Loucy (cell line): ENCODE data around the gene SSTR3.

Experiments used
- H2AFZ ChIP-seq: fragments of 200-600 bp; sonication (generic); 2 replicates; pipeline ENCODE4 v1.6.0; 2016; ENCODE audit warnings: antibody characterized with exemption, mild to moderate bottlenecking, low read length, moderate library complexity
- H3F3A ChIP-seq: fragments of 200-600 bp; 2 replicates; pipeline ENCODE4 v1.6.0; 2016; ENCODE audit warnings: antibody characterized with exemption, low read depth, mild to moderate bottlenecking
- H3K27me3 ChIP-seq: fragments of 200-600 bp; sonication (generic); 2 replicates; pipeline ENCODE4 v1.6.1; 2014; ENCODE audit warnings: low read length, mild to moderate bottlenecking; ENCODE audit not compliant: insufficient read depth, poor library complexity, severe bottlenecking
- H3K36me3 ChIP-seq: fragments of 200-600 bp; sonication (generic); 2 replicates; pipeline ENCODE4 v1.6.1; 2016; ENCODE audit warnings: low read length; ENCODE audit not compliant: insufficient read depth
- H3K4me1 ChIP-seq: fragments of 200-600 bp; sonication (generic); 2 replicates; pipeline ENCODE4 v1.5.1; 2014; ENCODE audit warnings: low read length, mild to moderate bottlenecking; ENCODE audit not compliant: insufficient read depth, poor library complexity, severe bottlenecking
- H3K4me2 ChIP-seq: fragments of 200-600 bp; sonication (generic); 2 replicates; pipeline ENCODE4 v1.6.0; 2014; ENCODE audit warnings: antibody characterized with exemption, low read length, low read depth, mild to moderate bottlenecking; ENCODE audit not compliant: poor library complexity, severe bottlenecking
- H3K4me3 ChIP-seq: fragments of 200-600 bp; sonication (generic); 2 replicates; pipeline ENCODE4 v1.5.1; 2014; ENCODE audit warnings: low read length, mild to moderate bottlenecking, mixed read lengths; ENCODE audit not compliant: poor library complexity, severe bottlenecking
- H3K79me2 ChIP-seq: fragments of 200-600 bp; sonication (generic); 2 replicates; pipeline ENCODE4 v1.6.1; 2014; ENCODE audit warnings: low read length; ENCODE audit not compliant: insufficient read depth
- H3K9ac ChIP-seq: fragments of 200-600 bp; sonication (generic); 2 replicates; pipeline ENCODE4 v1.6.0; 2014; ENCODE audit warnings: mild to moderate bottlenecking, low read depth, low read length, moderate library complexity; ENCODE audit not compliant: poor library complexity, severe bottlenecking
- H3K9me2 ChIP-seq: fragments of 200-600 bp; sonication (generic); replicated peaks from 2 replicates; pipeline ENCODE4 v1.6.1; 2016; ENCODE audit warnings: low read depth, low read length, mixed read lengths
- H3K9me3 ChIP-seq: fragments of 200-600 bp; sonication (generic); 2 replicates; pipeline ENCODE4 v1.6.1; 2014; ENCODE audit warnings: mild to moderate bottlenecking, antibody characterized with exemption, low read length, low read depth; ENCODE audit not compliant: insufficient read depth
- H4K20me1 ChIP-seq: fragments of 200-600 bp; sonication (generic); 2 replicates; pipeline ENCODE4 v1.6.0; 2014; ENCODE audit warnings: antibody characterized with exemption, low read length, mild to moderate bottlenecking; ENCODE audit not compliant: insufficient read depth, poor library complexity, severe bottlenecking
- EZH2phosphoT487 ChIP-seq: fragments of 200-600 bp; IDR thresholded peaks from 2 replicates; pipeline ENCODE4 v1.6.1; 2018; ENCODE audit warnings: antibody characterized with exemption, mild to moderate bottlenecking, moderate library complexity, borderline replicate concordance
- TF ChIP-seq, protein P1 (sequence below): fragments of 200-600 bp; sonication (generic); conservative IDR thresholded peaks from 2 replicates; pipeline ENCODE4 v1.5.1; 2014; ENCODE audit warnings: mild to moderate bottlenecking, antibody characterized with exemption, low read length

The SSTR3 gene

DNA sequence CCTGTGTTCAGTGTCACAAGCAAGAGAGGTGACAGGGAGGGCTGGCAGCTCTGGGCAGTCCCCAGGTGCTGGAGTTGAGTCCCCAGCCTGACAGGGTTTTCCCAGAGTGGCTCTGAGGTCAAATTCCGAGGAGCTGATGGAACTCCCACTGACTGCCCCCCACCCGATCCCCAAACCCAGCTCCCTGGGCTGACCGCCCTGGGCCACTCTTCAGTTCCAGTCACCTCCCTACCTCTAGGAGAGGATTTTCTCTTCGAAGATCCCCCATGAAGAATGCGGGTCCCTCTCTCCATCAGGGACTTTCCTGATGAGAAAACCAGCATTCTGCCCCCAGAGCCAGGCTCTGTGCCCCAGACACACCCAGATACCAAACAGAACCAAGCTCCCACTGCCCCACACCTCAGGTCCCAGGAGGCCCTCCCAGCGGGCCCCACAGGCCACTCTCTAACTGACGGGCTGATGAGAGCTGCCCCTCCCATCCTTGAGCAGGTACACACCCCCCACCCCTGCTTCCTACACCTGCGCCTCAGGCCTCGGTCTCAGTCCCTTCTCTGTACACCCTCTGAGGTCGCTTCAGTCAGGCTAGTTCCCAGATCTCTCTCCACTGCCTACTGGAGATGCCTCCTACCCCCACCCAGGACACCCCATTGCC is 43.9 kb upstream of the SSTR3 start:
- Histone ChIP-seq H3K4me1 (peaks cover 58% of the 10 kb centered on the region), H3K9ac (peak overlapping the region; percentile 37), H4K20me1 (no peaks in the 10 kb centered on the region), H3K36me3 (no peaks in the 10 kb centered on the region), H3K27me3 (no peaks in the 10 kb centered on the region), H3K9me2 (no peaks in the 10 kb centered on the region), H3K4me3 (no peak overlapping the region), H3F3A (0 out of 2 replicates have a peak, but pooled peaks cover 2% of the 10 kb centered on the region), H2AFZ (no peak overlapping the region), H3K79me2 (no peaks in the 10 kb centered on the region), H3K9me3 (no peaks in the 10 kb centered on the region), H3K4me2 (no peak overlapping the region)
- no peak for TF ChIP-seq EZH2phosphoT487
- TF ChIP-seq, protein P1, sequence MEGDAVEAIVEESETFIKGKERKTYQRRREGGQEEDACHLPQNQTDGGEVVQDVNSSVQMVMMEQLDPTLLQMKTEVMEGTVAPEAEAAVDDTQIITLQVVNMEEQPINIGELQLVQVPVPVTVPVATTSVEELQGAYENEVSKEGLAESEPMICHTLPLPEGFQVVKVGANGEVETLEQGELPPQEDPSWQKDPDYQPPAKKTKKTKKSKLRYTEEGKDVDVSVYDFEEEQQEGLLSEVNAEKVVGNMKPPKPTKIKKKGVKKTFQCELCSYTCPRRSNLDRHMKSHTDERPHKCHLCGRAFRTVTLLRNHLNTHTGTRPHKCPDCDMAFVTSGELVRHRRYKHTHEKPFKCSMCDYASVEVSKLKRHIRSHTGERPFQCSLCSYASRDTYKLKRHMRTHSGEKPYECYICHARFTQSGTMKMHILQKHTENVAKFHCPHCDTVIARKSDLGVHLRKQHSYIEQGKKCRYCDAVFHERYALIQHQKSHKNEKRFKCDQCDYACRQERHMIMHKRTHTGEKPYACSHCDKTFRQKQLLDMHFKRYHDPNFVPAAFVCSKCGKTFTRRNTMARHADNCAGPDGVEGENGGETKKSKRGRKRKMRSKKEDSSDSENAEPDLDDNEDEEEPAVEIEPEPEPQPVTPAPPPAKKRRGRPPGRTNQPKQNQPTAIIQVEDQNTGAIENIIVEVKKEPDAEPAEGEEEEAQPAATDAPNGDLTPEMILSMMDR: no peak

DNA sequence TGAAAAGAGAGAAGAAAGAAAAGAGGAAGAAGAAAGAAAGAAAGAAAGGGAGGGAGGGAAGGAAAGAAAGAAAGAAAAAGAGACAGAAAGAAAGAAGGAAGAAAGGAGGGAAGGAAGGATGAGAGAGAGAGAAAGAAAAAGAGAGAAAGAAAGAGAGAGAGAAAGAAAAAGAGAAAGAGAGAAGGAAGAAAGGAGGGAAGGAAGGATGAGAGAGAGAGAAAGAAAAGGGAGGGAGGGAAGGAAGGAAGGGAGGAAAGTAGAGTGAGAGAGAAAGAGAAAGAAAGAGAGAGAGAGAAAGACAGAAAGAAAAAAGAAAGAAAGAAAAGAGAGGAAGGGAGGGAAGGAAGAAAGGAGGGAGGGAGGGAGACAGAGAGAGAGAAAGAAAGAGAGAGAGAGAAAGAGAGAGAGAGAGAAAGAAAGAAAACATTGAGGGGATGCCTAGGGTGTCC is 43.3 kb upstream of the SSTR3 start:
- H3K79me2 ChIP-seq: no peaks in the 10 kb centered on the region
- peak overlapping the region; percentile 57 for H3K4me2 ChIP-seq
- no peaks in the 10 kb centered on the region for H3K9me3 ChIP-seq
- H3K36me3 ChIP-seq: no peaks in the 10 kb centered on the region
- TF ChIP-seq, protein P1: no peak
- no peak for TF ChIP-seq EZH2phosphoT487
- H3K4me3 ChIP-seq: no peak overlapping the region
- 0 out of 2 replicates have a peak, but pooled peaks cover 2% of the 10 kb centered on the region for H3F3A ChIP-seq
- no peaks in the 10 kb centered on the region for H4K20me1 ChIP-seq
- no peaks in the 10 kb centered on the region for H3K27me3 ChIP-seq
- H3K4me1 ChIP-seq: peaks cover 57% of the 10 kb centered on the region
- H3K9ac ChIP-seq: peak overlapping the region; percentile 37
- H3K9me2 ChIP-seq: no peaks in the 10 kb centered on the region
- no peak overlapping the region for H2AFZ ChIP-seq

DNA sequence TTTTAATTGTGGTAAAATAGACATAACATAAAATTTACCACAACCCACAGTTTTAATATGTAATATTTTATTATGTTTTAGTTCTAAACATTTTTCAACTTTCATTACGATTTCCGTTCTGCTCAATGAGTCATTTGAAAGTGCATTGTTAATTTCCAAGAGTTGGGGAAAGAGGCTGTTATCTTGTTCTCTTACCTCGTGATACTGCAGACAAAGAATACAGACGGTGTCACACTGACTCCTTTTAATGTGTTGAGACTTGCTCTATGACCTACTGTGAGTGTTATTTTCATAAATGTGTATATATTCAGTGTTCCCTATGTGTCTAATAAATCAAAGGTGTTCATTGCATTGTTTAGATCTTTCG is 42.6 kb upstream of the SSTR3 start:
- TF ChIP-seq, protein P1: no peak
- TF ChIP-seq EZH2phosphoT487: no peak
- Histone ChIP-seq H3K4me1 (peaks cover 53% of the 10 kb centered on the region), H3K4me3 (peak overlapping the region; percentile 24), H3K9me3 (no peaks in the 10 kb centered on the region), H3K4me2 (peak overlapping the region; percentile 57), H3K9me2 (no peaks in the 10 kb centered on the region), H3K36me3 (no peaks in the 10 kb centered on the region), H3K27me3 (no peaks in the 10 kb centered on the region), H3K9ac (peak overlapping the region; percentile 37), H3F3A (0 out of 2 replicates have a peak, but pooled peaks cover 2% of the 10 kb centered on the region), H4K20me1 (no peaks in the 10 kb centered on the region), H2AFZ (peak overlapping the region; percentile 9; the same call in 1 of the 2 replicates), H3K79me2 (no peaks in the 10 kb centered on the region)
